Measurements from ENCODE around the gene MTCH1. TPM values are rescaled to one million over a fixed set of nuclear protein-coding genes. Genes with fewer than 3 reads are reported as not detected.

Gene MTCH1
- total and polyA plus RNA-seq, 10 of the 15 experiments (the other 5 are each of a cell fraction or from before 2014, with no cell fraction given), result 7.2 to 128 (median 85.2) TPM

- 90% methylated on average over 7 of the region's 7 CpGs for WGBS (ENCODE audit: insufficient coverage, insufficient replicate concordance, low lambda C conversion rate, missing lambda C conversion rate)
- intact Hi-C loops (cut with micrococcal nuclease; ENCODE audit: unreplicated experiment), result no loop called here
- H3K36me3 ChIP-seq (ENCODE audit: control insufficient read depth in 2 of 2, insufficient read depth in 2 of 2, low read length in 1 of 2), result peaks cover 0 to 5% of the 10 kb centered on the region in 2 experiments; a peak in 2 of 4 replicates
- H3K79me2 ChIP-seq (ENCODE audit: control insufficient read depth, insufficient read depth, low read length), result no peaks in the 10 kb centered on the region
- H3K9ac ChIP-seq (ENCODE audit: control insufficient read depth, insufficient read depth, low read length), result no peak overlapping the region
- ChIA-PET POLR2A (interaction anchor here (0.6 kb wide), 1 partner anchor 1464 kb away, joined by 3 read pairs; no protein-coding TSS in a partner anchor), SMC1A (ENCODE audit: uncharacterized antibody, unreplicated experiment) (interaction anchor here (1.2 to 6.3 kb wide), 3 partner anchors 14 to 140 kb away, joined by 3 to 41 read pairs (median 8); no protein-coding TSS in a partner anchor), CTCF (interaction anchor here (0.8 to 6.4 kb wide), 4 partner anchors 14 to 274 kb away, joined by 3 to 76 read pairs (median 4); partner anchors contain the start of gene PIM1), RAD21 (ENCODE audit: unreplicated experiment) (interaction anchor here (1.8 to 5.0 kb wide), 2 partner anchors 14 to 140 kb away, joined by 4 to 46 read pairs; no protein-coding TSS in a partner anchor)
- in situ Hi-C loops (cut with MboI), result no loop called here
- no peaks in the 10 kb centered on the region for H3K4me1 ChIP-seq (ENCODE audit: control insufficient read depth, insufficient read depth, low read length)
- BruUV-seq (replicated peaks), result no TSS peak
- ATAC-seq (no peak), FAIRE-seq (no peak), DNase-seq (ENCODE audit: low read depth, low spot score) (no peak)
- TF ChIP-seq NRF1 (conservative IDR thresholded peaks at IDR 0.05; ENCODE audit: low read depth, low read length), result no peak
- no peak for TF ChIP-seq E2F8 (IDR thresholded peaks at IDR 0.05; ENCODE audit: low read depth, partially characterized antibody)
- no peak for TF ChIP-seq ETV6 (conservative IDR thresholded peaks at IDR 0.05 in 1 of 2, IDR thresholded peaks at IDR 0.05 in 1 of 2; ENCODE audit: borderline replicate concordance in 1 of 2, low read depth in 1 of 2)
- TF ChIP-seq CHD4 (IDR thresholded peaks at IDR 0.05), result no peak
- TF ChIP-seq IRF4 (IDR thresholded peaks at IDR 0.05; ENCODE audit: low read depth, low read length), result no peak
- TF ChIP-seq RBBP5 (conservative IDR thresholded peaks at IDR 0.05), result no peak
- no peak for TF ChIP-seq HDGF (IDR thresholded peaks at IDR 0.05)
- TF ChIP-seq SMAD1 (IDR thresholded peaks at IDR 0.05; ENCODE audit: low read depth, partially characterized antibody), result no peak
- no peak for TF ChIP-seq POLR2AphosphoS2 (IDR thresholded peaks at IDR 0.05; ENCODE audit: low read depth, low read length)
- no peak for TF ChIP-seq EZH2 (IDR thresholded peaks at IDR 0.05; ENCODE audit: borderline replicate concordance, control insufficient read depth, low read depth, low read length)
- TF ChIP-seq IKZF1 (conservative IDR thresholded peaks at IDR 0.05), result no peak
- no peak overlapping the region for H3K4me3 ChIP-seq
- no peak overlapping the region for H3K27ac ChIP-seq (ENCODE audit: control insufficient read depth, insufficient read depth)
- H2AFZ ChIP-seq (ENCODE audit: control insufficient read depth, low read depth, low read length), result no peak overlapping the region
- no peaks in the 10 kb centered on the region for H3K27me3 ChIP-seq (replicated peaks in 1 of 2; ENCODE audit: control insufficient read depth in 2 of 2, insufficient read depth in 2 of 2, low read length in 1 of 2)
- no peak overlapping the region for H3K4me2 ChIP-seq (ENCODE audit: control insufficient read depth, insufficient read depth)
- H3K9me3 ChIP-seq (replicated peaks; ENCODE audit: control insufficient read depth, insufficient read depth, low read length), result no peaks in the 10 kb centered on the region; the same call in 2 of the 3 replicates
- no peaks in the 10 kb centered on the region for H4K20me1 ChIP-seq (ENCODE audit: control insufficient read depth, insufficient read depth)
These were observed 46.2 kb upstream of the MTCH1 start for GRCh38 chr6:37032239-37032638.
